Cardiac septum (tissue), 1 donor: Measurements from ENCODE around the gene ACADM. TPM values are rescaled to one million over a fixed set of nuclear protein-coding genes. Genes with fewer than 3 reads are reported as not detected.
"Not testable (repeated sequence)": the region's sequence is repeated elsewhere in the genome, so short reads cannot be mapped to it uniquely, and the experiment has no call there.

Experiments used
- DNase-seq: peaks from one replicate; pipeline ENCODE4 v3.0.0-alpha.2; 2020; ENCODE audit warnings: low spot score
- intact Hi-C: fragments of 100-400 bp; cut with DNase I; formaldehyde crosslinking; loops from one replicate; pipeline ENCODE4 v1.14.0; 2022
- total RNA-seq: library from RNA; stranded (reverse); fragmentation: NEBNext Ultra II Directional; extraction: Animal tissue kit (Norgen Biotek cat#: 25700); gene quantifications from one replicate; pipeline ENCODE4 v1.2.1, GENCODE V29; 2021
- donor health status: DM: no; HTN: no; CAD: no.

Gene ACADM
- total RNA-seq, 1 donor from 2014 or later = 247 TPM

DNA sequence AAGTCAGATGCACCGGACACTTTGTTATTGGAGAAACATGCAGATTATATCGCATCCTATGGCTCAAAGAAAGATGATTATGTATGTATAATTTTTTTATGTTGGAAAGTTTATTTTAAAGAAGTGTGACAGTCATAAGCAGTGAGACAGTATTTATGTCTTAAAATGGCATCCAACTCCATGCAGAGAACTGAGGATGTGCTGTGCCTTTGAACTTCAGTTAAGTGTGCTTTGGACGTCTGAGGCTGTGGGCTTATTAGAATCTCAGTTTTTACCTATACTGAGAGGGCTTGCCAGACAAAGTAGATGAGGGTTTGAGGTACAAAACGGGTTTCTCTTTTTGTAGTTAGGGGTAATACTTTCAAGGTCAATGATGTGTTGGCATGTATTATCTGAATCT lies 63.0 kb downstream of the ACADM start:
- intact Hi-C loops = loop anchor here (2.0 kb wide), 1 partner anchor 61 kb away; no protein-coding TSS in a partner anchor
- no peak for DNase-seq

DNA sequence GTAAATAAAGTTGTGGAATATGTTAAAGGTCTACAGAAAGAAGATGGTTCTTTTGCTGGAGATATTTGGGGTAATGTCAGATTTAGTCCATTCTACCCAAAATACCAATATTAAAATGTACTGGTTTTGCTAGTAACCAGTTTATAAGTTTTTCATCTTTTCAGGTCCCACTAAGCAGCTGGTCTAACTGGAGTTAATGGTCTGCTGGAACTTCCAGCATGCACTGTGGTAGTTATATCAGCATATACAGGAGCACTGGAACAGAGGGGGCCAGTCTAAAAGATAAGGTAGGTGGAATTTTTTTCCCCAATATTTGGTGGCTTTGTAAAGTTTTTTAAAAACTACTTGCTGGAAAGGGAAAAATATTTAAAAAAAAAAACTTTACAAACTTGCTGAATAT lies 65.5 kb downstream of the ACADM start:
- intact Hi-C loops = no loop called here
- no peak for DNase-seq

DNA sequence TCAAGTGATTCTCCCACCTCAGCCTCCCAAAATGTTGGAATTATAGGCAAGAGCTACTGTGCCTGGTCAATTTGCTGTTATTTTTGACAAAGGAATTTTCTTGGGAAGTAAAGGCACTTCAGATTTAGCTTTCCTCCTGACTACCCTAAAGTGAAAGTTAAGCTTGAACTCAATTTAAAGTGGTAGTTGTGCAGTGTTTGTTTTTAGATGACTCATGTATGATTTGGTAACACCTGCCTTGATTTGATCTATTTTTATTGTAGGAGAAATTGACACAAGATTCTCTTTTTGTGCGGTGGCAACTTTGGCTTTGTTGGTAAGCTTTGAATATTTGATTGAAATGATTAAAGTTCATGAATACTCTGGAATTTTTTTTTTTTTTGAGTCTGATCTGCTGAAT lies 66.5 kb downstream of the ACADM start:
- intact Hi-C loops = no loop called here
- DNase-seq = no peak

DNA sequence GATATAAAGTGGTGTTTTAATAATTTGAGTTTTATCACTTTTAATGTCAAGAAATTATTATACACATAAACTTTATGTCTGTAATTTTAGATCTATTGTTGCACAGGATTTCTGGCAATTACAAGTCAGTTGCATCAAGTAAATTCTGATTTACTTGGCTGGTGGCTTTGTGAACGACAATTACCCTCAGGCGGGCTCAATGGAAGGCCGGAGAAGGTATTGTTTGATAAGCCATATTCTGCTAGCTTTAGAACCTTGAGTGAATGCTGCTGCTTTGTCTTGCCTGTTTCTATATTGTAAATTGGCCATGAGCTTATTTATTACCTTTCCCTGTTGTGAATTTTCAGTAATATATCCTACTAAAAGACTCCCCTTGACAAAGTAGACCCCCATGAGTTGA lies 67.6 kb downstream of the ACADM start:
- intact Hi-C loops = no loop called here
- DNase-seq = no peak

DNA sequence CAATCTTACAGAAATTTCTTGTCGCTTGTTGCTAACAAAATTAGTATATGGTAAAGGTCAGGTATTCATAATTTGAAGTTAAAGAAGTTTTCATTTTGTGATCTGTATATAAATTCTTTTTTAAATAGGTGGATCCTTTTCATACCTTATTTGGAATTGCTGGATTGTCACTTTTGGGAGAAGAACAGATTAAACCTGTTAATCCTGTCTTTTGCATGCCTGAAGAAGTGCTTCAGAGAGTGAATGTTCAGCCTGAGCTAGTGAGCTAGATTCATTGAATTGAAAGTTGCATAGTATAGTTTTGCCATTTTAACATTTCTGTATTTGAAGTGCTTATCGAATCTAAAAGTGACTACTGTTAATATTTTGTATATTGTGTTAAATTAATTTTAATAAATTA lies 69.9 kb downstream of the ACADM start:
- intact Hi-C loops = no loop called here
- no peak for DNase-seq

DNA sequence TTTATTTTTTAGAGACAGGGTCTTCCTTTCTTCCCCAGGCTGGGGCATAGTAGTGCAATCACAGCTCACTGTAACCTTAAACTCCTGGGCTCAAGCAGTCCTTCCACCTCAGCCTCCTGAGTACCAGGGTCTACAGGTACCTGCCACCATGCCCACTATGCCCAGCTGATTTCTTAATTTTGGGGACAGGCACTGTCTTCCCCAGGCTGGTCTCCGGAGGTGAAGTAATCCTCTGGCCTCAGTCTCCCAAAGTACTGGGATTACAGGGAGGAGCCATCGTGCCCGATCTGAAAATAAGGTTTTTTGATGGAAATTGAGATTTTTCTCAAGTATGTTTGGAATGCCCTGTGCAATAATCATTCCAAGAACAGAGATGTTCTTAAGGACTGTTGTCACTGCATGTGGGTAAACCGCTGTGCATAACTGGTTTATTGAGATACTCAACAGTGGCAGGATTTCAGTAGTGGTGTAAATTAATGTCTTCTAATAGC lies 71.2 kb downstream of the ACADM start:
- intact Hi-C loops = no loop called here
- no peak for DNase-seq

DNA sequence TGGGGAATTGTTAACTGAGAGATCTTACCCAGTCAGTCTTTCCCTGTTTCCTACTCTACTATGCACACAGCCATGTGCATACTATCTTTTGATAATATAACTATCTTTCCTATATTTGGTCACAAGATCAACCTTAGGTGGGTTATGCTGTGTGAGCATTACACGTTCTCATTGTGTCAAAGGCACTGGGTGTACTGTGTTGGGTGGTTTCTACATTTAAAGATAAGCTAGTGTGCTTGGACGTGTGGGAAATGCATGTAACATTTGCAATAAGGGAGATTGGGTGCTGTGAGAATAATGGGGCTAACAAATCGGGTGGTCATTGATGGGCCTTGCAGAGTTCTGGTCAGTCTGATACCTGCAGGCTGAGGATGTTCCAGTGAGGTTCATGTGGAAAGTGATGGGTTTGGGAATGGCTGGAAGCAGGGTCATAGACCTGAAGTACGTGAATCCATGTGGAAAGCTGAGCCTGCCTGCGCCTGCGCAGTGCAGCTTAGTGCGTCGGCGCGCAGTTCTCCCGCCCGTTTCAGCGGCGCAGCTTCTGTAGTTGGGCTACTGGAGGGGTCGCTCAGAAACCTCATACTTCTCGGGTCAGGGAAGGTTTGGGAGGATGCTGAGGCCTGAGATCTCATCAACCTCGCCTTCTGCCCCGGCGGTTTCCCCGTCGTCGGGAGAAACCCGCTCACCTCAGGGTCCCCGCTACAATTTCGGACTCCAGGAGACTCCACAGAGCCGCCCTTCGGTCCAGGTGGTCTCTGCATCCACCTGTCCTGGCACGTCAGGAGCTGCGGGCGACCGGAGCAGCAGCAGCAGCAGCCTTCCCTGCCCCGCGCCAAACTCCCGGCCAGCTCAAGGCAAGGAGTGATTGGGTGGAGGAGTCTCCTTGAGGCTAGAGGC lies 72.1 kb downstream of the ACADM start, which contains the start of gene MSH4:
Gene MSH4 (plus strand): TSS at position 507 of the 897 bp plus-strand sequence. CDS start 104 bp downstream, at position 611.
- no peak for DNase-seq
- intact Hi-C loops = no loop called here

DNA sequence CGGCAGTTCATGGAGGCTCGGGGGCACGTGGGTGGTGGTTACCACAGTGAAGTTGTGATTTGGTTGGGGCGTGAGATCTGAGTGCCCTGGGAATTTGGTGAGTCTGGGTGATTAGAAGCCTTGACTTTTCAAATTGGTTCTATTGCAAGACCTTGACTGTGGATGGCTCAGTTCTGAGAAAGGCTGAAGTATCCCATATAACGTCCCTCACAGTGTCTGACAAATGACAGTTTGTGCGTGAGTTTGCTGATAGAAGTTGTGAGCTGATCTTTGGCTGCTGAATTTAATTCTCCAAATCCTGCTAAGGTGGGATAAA lies 72.7 kb downstream of the ACADM start:
- intact Hi-C loops = no loop called here
- no peak for DNase-seq

DNA sequence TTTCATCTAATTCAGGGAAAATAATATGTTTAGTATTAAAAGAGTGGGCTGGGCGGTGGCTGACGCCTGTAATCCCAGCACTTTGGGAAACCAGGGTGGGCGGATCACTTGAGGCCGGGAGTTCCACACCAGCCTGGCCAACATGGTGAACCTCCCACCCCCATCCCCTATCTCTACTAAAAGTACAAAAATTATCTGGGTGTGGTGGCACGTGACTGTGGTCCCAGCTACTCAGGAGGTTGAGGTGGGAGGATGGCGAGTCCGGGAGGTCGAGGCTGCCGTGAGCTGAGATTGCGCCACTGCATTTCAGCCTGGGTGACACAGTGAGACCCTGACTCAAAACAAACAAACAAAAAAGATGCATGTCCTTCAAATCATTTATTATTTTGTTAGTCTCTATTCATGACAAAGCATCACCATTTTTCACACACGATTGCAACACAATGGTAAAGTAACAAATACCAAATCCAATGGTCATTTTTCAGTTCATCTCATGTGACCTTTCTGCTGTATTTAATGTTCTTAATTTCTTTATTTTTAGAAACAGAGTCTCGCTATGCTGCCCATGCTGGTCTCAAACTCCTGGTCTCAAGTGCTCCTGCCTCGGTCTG lies 73.2 kb downstream of the ACADM start:
- no peak for DNase-seq
- intact Hi-C loops = no loop called here

DNA sequence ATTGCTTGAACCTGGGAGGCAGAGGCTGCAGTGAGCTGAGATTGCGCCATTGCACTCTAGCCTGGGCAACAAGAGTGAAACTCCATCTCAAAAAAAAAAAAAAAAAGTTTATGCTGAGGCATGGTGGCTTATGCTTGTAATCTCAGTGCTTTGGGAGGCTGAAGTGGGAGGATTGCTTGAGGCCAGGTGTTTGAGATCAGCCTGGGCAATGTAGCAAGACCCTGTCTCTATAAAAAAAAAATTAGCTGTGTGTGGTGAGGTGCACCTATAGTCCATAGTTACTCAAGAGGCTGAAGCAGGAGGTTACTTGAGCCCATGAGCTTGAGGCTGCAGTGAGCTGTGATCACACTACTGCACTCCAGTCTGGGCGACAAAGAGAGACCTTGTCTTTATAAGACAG lies 77.0 kb downstream of the ACADM start:
- DNase-seq, intact Hi-C loops: not testable (repeated sequence)

DNA sequence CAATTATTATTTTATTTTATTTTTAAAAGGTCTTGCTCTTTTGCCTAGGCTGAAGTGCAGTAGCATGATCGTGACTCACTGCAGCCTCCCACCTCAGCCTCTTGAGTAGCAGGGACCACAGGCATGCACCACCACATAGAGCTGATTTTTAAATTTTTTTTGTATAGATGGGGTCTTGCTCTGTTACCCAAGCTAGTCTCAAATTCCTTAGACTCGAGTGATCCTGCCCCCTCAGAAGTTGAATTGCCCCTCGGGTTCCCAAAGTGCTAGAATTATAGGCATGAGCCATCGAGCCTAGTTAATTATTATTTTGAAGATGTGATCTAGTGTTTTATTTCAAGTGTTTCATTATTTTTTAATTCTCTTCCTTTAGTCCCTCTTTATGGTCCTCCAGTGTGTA lies 84.4 kb downstream of the ACADM start:
- intact Hi-C loops = no loop called here
- DNase-seq = no peak

DNA sequence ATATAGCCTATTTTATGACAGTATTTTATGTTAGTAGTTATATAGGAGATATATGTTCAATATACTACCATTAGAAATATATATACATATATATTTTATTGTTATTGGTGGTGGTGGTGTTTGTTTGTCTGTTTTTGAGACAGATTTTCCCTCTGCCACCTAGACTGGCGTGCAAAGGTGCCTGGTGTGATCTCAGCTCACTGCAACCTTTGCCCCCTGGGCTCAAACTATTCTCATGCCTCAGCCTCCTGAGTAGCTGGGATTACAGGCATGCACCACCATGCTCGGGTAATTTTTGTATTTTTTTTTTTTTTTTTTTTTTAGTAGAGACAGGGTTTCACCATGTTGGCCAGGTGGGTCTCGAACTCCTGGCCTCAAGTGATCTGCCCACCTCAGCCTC lies 85.6 kb downstream of the ACADM start:
- intact Hi-C loops, DNase-seq: not testable (repeated sequence)

DNA sequence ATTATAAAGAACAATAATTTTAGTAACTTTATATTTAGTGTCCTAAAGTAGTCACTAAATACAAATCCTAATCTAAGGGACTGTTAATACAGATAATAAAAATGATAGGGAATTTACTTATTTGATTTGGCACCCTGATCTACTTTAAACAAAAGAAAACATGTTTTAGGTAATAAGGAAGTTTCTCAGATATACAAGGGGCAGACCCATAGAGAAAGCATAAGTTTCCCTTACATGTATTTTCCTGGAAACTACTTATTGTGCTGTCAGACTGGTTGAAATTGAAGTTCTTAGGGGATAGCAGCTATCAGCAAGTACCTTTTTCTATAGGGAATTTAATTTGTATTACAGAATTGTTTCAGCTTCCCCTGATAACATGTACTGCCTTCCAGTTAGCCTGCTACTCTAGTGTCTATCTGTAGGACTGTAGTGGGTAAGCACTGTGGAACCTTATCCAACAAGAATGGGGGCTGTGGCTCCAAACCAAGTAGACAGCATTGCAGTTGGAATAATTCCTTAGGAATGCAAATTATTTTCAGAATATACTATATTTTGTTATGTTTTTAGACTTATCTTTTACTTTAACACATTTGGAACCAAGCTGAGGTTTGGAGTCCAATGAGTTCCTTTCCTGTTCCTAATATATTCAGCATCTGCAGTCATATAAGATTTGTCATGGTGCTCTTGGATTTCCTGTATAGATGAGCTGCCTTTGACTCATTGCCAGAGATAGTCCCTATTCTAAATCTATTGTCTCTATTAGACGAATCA lies 86.9 kb downstream of the ACADM start:
- no peak for DNase-seq
- intact Hi-C loops = no loop called here

DNA sequence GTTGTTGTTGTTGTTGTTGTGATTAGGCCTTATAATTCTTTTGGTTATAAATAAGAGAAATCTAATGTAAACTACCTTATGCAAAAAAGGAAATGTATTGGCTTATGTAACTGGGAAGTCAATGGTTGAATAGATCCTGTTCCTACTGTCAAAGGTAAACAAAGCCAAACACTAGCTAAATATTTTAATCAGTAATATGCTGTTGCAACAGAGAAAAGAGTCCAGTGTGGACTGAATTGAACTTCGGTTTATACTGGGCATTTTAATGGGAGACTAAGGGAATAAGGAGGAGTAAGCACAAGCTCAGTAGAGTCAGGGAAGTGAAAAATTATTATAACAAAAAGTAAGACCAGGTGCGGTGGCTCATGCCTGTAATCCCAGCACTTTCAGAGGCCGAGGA lies 87.6 kb downstream of the ACADM start:
- DNase-seq = no peak
- intact Hi-C loops = no loop called here

Other genes with a start within 250 kb of the ACADM start
- 3.9 TPM for gene SLC44A5, start 113.6 kb upstream of the ACADM start, total RNA-seq
- 62.1 TPM for gene RABGGTB, start 61.5 kb downstream of the ACADM start, total RNA-seq
- gene MSH4, start 72.2 kb downstream of the ACADM start, total RNA-seq = 0.81 TPM
- not detected for gene ASB17, start 207.7 kb downstream of the ACADM start, total RNA-seq